Activated T-helper 2 cell treated with anti-CD3 and anti-CD28 coated beads, Interferon-gamma antibody, Interleukin-2, Interleukin-4, amounts not matched to agents 10 μg/mL and 5 μg/mL and 100 μg/mL, durations not matched to agents 14 hours and 24 hours and 36 hours (primary cell): ENCODE results near the gene PTPRN2. TPM values are rescaled to one million over a fixed set of nuclear protein-coding genes. Genes with fewer than 3 reads are reported as not detected.

Source experiments
- DNase-seq: peaks from one replicate; pipeline ENCODE4 v3.0.0; 2021; ENCODE audit warnings: low spot score
- H3K27ac Mint-ChIP-seq: one replicate; pipeline ENCODE4 v1.8.0; 2021; ENCODE audit warnings: mixed read lengths
- H3K27me3 Mint-ChIP-seq: one replicate; pipeline ENCODE4 v1.8.0; 2021; ENCODE audit warnings: low read depth, mixed read lengths
- H3K36me3 Mint-ChIP-seq: one replicate; pipeline ENCODE4 v1.8.0; 2021; ENCODE audit warnings: low read depth, mixed read lengths
- H3K4me1 Mint-ChIP-seq: one replicate; pipeline ENCODE4 v1.8.0; 2021; ENCODE audit warnings: low read depth, mixed read lengths
- H3K4me3 Mint-ChIP-seq: one replicate; pipeline ENCODE4 v1.8.0; 2021; ENCODE audit warnings: low read depth, mild to moderate bottlenecking, moderate library complexity, mixed read lengths
- H3K9me3 Mint-ChIP-seq: one replicate; pipeline ENCODE4 v1.8.0; 2021; ENCODE audit warnings: mixed read lengths
- intact Hi-C: fragments of 100-400 bp; cut with micrococcal nuclease; formaldehyde crosslinking; loops from one replicate; pipeline ENCODE4 v1.15.1; 2023
- total RNA-seq: library from RNA; stranded (reverse); gene quantifications from 2 replicates; pipeline ENCODE4 v1.2.3, GENCODE V29; 2022

PTPRN2 gene
- total RNA-seq, 1 donor from 2014 or later: 1.3 TPM

DNA sequence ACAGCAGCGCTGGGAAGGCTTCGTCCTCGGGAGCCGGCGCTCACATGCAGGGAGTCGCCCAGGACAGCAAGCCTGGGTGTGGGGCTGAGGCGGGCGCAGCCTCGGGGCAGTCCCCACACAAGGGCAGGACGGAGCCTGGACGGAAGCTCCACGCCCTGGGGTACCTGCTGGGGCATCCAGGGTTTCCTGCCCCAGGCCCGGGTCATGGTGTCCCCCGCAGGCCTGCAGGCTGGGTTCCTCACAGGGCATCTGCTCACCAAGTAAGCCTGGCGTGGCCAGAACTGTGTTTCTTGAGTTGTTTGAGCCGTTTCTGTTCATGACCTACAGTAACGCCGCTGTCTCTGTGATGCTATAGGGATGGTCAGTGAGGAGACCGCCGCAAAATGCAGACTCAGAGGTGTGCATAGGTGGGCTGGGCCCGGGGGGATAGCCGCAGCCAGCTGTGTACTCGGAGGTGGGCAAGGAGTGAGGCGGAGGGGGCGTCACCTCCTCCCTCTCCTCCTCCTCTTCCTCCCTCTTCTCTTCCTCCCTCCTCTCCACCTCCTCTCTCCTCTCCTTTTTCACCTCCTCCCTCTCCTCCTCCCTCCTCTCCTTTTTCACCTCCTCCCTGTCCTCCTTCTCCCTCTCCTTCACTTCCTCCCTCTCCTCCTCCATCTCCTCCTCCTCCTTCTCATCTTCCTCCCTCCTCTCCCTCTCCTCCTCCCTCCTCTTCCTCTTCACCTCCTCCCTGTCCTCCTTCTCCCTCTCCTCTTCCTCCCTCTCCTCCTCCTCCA is 811.9 kb downstream of the PTPRN2 start:
- H3K27ac Mint-ChIP-seq: no peak overlapping the region
- H3K4me3 Mint-ChIP-seq: no peak overlapping the region
- peaks cover 7% of the 10 kb centered on the region for H3K9me3 Mint-ChIP-seq
- DNase-seq: no peak
- no peaks in the 10 kb centered on the region for H3K36me3 Mint-ChIP-seq
- peaks cover 3% of the 10 kb centered on the region for H3K27me3 Mint-ChIP-seq
- H3K4me1 Mint-ChIP-seq: no peaks in the 10 kb centered on the region
- intact Hi-C loops: no loop called here

DNA sequence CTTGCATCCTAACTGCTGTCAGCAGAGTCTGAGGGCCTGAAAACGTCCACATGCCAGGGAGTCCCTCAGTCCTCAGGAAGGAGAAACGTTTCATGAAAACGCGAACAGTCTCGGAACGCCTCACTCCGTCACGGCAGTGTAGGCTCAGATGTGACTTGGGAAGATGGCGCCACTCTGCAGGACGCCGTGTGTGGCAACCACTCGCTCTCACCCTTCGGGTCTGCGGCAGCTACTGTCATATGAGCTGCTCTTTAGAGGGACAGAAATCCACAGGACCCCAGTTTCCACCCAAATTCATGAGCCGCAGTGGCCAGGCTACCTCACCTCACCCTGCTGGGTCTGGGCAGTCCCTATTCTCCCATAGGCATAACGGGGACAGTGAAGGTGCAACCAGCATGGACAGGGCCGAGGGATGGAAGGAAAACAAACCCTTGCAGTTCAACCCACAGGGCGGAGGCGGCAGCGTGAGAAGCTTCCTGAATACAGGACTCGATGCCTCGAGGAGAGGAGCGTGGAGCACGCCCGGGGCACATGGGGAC is 812.5 kb downstream of the PTPRN2 start:
- H3K27me3 Mint-ChIP-seq: peaks cover 3% of the 10 kb centered on the region
- no peak overlapping the region for H3K4me3 Mint-ChIP-seq
- intact Hi-C loops: no loop called here
- H3K36me3 Mint-ChIP-seq: no peaks in the 10 kb centered on the region
- H3K27ac Mint-ChIP-seq: no peak overlapping the region
- H3K9me3 Mint-ChIP-seq: peaks cover 7% of the 10 kb centered on the region
- DNase-seq: no peak
- no peaks in the 10 kb centered on the region for H3K4me1 Mint-ChIP-seq

DNA sequence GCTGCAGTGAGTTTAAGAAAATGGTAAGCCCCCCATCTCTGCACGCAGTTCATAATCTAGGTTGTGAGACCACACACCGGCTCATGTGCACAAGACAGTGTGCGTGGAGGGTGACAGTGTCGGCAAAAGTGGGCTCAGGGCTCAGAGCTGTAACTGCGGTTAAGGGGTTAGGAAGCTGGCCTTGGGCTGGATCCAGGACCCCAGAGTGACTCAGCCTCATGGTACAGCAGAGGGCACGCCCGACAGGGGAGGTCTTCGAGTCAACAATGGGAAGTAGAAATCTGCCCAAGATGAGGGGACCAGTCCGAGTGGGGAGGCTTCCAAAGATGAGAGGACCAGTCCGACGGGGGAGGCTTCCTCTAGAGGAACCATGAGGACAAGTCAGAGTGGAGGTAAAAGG is 813.1 kb downstream of the PTPRN2 start:
- Mint-ChIP-seq H3K4me1 (no peaks in the 10 kb centered on the region), H3K36me3 (no peaks in the 10 kb centered on the region), H3K9me3 (peaks cover 7% of the 10 kb centered on the region), H3K27ac (no peak overlapping the region), H3K27me3 (peaks cover 3% of the 10 kb centered on the region), H3K4me3 (no peak overlapping the region)
- intact Hi-C loops: no loop called here
- no peak for DNase-seq

DNA sequence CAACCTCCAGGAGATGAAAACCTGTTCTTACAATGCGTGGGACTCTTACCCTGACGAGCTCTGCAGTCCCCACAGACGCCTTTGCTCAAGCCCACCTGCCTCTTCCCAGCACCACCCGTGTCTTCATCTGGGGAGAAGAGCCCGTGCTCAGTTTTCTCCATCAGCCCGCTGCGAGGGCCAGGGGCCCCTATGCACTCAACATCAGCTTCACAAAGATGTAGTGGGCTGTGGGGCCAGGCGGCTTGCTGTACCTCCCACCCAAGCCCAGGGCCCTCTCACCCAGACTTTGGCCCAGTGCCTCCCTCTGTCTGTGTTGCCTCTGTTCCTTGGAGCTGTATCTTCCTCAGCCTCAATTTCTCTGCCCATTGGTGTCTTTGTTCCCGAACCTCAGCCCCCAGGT is 814.3 kb downstream of the PTPRN2 start:
- H3K4me3 Mint-ChIP-seq: no peak overlapping the region
- intact Hi-C loops: no loop called here
- H3K27ac Mint-ChIP-seq: no peak overlapping the region
- peaks cover 7% of the 10 kb centered on the region for H3K9me3 Mint-ChIP-seq
- H3K36me3 Mint-ChIP-seq: no peaks in the 10 kb centered on the region
- DNase-seq: no peak
- H3K4me1 Mint-ChIP-seq: no peaks in the 10 kb centered on the region
- H3K27me3 Mint-ChIP-seq: peaks cover 3% of the 10 kb centered on the region

DNA sequence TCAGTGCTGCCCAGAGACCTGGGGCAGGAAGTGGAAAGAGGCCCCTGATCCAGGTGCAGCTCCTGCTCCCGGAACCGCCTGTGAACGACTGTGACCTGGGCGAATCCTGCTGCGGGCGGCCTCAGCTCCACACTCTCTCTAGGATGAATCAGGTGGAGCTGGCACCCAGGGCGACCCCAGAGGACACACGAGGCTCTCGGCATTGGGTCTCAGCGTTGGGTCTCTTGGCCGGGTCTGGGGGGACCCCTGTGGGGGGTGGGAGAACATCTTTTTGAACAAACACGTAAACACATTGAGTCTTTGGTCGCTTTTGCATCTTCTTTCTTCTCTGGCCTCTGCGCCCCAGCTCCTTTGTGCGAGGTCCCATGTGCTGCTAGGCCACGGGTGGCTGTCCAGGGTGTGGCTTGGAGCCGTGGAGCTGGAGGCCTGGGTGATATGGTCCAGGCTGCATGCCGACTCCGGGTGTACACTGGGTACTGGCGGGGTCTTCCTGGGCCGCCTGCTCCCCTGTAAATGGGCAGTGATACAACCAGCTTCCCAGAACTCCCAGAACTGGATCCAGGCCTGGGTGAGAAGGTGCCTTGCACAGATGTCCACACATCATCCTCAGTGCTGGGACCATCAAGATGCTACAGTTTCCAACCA is 815.0 kb downstream of the PTPRN2 start:
- Mint-ChIP-seq H3K36me3 (no peaks in the 10 kb centered on the region), H3K4me1 (no peaks in the 10 kb centered on the region)

DNA sequence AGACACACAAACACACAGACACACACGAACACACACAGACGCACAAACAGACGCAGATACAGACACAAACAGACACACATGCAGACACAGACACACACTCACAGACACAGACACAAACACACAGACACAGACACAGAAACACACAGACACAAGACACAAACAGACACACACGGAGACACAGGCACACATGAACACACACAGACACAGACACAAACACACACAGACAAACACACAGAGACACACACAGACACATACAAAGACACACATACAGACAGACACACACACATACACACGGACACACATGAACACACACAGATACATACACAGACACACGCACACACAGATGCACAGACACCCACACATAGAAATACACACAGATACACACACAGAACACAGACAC is 815.9 kb downstream of the PTPRN2 start:
- Mint-ChIP-seq H3K4me3 (no peak overlapping the region), H3K27ac (no peak overlapping the region), H3K9me3 (peaks cover 7% of the 10 kb centered on the region), H3K36me3 (no peaks in the 10 kb centered on the region), H3K4me1 (no peaks in the 10 kb centered on the region), H3K27me3 (no peaks in the 10 kb centered on the region)
- intact Hi-C loops: no loop called here
- DNase-seq: no peak

More for the DNA sequence above, 815.0 kb downstream of the PTPRN2 start:
- intact Hi-C loops: no loop called here
- Mint-ChIP-seq H3K27ac (no peak overlapping the region), H3K4me3 (no peak overlapping the region), H3K27me3 (peaks cover 3% of the 10 kb centered on the region), H3K9me3 (peaks cover 7% of the 10 kb centered on the region)
- DNase-seq: no peak

DNA sequence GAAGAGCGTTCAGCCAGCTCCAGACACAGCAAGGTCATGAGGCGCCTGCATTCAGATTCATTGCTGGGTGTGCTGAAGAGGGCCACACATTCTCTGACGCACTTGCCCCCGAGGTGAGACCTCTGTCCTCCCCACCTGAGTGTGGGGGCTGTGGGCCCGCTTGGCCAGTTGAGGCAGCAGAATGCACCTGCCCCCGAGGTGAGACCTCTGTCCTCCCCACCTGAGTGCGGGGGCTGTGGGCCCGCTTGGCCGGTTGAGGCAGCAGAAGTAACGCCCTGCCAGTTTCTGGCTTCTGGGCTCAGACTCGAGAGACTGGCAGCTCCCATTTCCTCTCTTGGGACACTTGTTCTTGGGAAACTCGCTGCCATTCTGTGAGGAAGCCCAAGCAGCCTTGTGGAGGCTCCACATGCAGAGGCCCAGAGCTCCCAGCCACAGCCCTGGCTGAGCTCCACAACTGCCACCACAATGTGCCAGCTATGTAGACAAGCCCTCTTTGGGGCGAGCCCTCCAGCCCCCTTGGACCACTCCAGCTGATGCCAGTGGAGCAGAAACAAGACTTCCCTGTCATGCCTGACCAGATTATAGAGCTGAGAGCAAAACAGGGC is 816.8 kb downstream of the PTPRN2 start:
- Mint-ChIP-seq H3K9me3 (peaks cover 13% of the 10 kb centered on the region), H3K27ac (no peak overlapping the region), H3K27me3 (no peaks in the 10 kb centered on the region), H3K36me3 (no peaks in the 10 kb centered on the region), H3K4me3 (no peak overlapping the region), H3K4me1 (no peaks in the 10 kb centered on the region)
- DNase-seq: no peak
- intact Hi-C loops: no loop called here

DNA sequence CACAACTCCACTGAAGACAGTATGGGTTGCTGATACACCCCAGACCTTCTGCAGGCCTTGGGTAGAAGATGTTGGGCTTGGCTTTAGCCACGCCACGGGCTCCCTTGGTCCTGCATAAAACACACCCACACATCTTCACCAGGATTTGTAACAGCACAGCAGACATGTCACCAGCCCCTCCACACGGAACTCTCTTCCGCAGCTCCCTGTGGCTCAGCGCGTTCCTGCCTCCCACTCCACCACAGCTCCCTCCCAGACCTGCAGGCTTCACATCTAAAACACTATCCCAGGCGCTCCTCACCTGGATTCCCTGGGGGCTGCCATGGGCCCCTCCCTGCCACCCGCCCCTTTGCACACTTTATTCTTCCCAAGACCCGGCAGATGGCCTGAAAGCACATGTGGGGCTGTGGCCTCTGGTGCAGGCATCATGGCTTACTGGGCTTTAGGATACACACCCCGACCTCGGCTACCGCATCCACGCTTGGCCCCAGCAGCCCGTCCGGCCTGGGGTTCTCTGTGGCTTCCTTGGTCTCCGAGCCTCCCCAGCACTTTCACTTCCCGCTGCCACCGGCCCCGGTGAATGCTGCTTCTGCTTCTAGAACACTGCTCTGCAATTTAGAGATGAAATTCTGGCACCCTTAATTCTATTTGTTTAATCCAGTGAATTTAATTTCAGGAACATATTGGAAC is 818.0 kb downstream of the PTPRN2 start:
- Mint-ChIP-seq H3K9me3 (peaks cover 25% of the 10 kb centered on the region), H3K36me3 (no peaks in the 10 kb centered on the region), H3K4me1 (no peaks in the 10 kb centered on the region), H3K27ac (no peak overlapping the region), H3K27me3 (no peaks in the 10 kb centered on the region), H3K4me3 (no peak overlapping the region)
- intact Hi-C loops: no loop called here
- no peak for DNase-seq

DNA sequence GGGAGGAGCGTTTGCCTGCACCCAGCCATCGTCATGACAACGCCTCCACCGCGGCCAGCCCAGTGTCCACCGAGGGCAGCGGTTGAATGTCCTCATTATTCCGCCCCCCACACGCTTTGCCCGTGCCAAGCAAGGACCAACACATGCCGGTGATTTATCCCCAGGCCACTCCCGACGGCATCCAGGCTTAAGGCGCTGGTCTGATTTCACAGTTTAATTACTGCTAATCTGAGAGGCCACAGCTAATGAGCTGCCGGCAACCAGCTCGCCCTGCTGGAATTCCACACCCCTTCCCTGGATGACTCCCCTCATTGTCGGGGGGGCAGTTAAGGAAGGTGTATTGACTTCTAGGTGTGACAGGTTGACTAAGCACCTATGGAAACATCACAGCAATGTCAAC is 818.5 kb downstream of the PTPRN2 start:
- peaks cover 31% of the 10 kb centered on the region for H3K9me3 Mint-ChIP-seq
- H3K27me3 Mint-ChIP-seq: no peaks in the 10 kb centered on the region
- H3K4me1 Mint-ChIP-seq: no peaks in the 10 kb centered on the region
- intact Hi-C loops: no loop called here
- DNase-seq: no peak
- no peaks in the 10 kb centered on the region for H3K36me3 Mint-ChIP-seq
- H3K4me3 Mint-ChIP-seq: no peak overlapping the region
- no peak overlapping the region for H3K27ac Mint-ChIP-seq

DNA sequence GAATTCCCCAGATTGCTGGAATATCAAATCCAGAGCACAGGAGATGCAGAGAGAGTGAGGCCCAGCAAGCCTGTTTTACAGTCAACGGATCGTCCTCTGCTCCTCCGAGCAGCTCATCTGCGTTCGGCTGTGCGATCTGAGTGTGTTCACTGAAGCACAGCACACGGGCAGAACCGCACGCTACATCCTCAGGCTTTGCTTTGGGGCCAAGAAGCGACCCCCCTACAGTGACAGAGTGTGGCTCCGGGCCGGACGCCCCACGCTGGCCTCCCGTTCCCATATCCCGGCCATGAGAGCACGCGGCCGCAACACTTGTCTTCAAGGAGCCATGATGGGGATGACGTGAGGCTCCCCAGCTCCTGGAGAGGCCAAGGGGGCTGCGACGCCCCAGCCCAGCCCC is 819.4 kb downstream of the PTPRN2 start:
- Mint-ChIP-seq H3K4me1 (no peaks in the 10 kb centered on the region), H3K9me3 (peaks cover 37% of the 10 kb centered on the region), H3K27ac (no peak overlapping the region), H3K36me3 (no peaks in the 10 kb centered on the region), H3K27me3 (no peaks in the 10 kb centered on the region), H3K4me3 (no peak overlapping the region)
- intact Hi-C loops: no loop called here
- no peak for DNase-seq

DNA sequence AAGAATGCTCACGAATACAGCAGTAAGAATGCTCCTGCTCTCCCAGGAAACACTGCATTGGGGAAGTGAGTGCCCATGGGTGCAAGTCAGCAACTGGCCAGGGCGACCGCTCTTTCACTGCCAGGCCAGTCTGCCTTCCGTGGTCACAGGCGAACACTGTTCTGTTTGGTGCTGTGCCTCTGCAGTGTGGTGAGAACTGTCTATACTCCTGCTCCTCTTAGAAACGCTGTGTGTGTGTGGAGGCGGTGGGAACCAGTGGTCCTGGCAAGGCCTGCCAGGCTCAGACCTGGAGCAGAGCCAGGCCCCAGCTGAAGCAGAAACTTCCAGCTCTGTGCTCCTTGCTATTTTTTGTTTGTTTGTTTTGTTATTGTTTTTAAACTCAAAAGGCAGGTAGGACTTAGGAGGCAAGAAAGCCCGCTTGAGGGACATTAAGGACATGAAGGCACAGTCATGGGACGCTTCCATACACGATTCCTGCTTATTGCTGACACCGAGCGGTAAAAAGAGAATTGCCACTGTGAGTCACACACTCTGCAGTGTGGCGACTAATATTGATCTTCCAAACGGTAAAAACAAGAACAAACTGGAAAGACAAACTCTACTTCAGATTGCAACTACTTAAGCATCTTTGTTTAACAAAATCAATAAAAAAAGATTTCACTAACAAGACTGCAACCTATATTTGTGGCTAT is 820.0 kb downstream of the PTPRN2 start:
- no peaks in the 10 kb centered on the region for H3K4me1 Mint-ChIP-seq
- H3K4me3 Mint-ChIP-seq: no peak overlapping the region
- intact Hi-C loops: no loop called here
- H3K27ac Mint-ChIP-seq: no peak overlapping the region
- DNase-seq: no peak
- H3K36me3 Mint-ChIP-seq: no peaks in the 10 kb centered on the region
- peaks cover 37% of the 10 kb centered on the region for H3K9me3 Mint-ChIP-seq
- H3K27me3 Mint-ChIP-seq: no peaks in the 10 kb centered on the region

DNA sequence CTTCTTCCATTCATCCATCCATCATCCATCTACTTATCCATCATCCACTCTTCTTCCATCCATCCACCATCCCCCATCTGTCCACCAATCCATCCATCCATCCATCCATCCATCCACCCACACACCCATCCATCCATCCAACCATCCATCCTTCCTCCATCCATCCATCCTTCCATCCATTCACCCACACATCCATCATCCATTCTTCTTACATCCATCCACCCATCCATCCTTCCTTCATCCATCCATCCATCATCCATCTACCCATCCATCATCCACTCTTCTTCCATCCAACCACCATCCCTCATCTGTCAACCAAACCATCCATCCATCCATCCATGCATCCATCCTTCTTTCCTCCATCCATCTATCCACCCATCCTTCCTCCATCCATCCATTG is 821.5 kb downstream of the PTPRN2 start:
- H3K27me3 Mint-ChIP-seq: no peaks in the 10 kb centered on the region
- no peaks in the 10 kb centered on the region for H3K4me1 Mint-ChIP-seq
- intact Hi-C loops: no loop called here
- H3K27ac Mint-ChIP-seq: no peak overlapping the region
- H3K9me3 Mint-ChIP-seq: peaks cover 30% of the 10 kb centered on the region
- no peaks in the 10 kb centered on the region for H3K36me3 Mint-ChIP-seq
- no peak overlapping the region for H3K4me3 Mint-ChIP-seq
- no peak for DNase-seq
